ENCODE data around the gene MTOR. TPM values are rescaled to one million over a fixed set of nuclear protein-coding genes. Genes with fewer than 3 reads are reported as not detected.

Gene MTOR
- total and polyA plus RNA-seq, 2 of the 8 experiments (the other 6 are each of a cell fraction or from before 2014, with no cell fraction given) = 44.2 to 76.8 TPM

GRCh38 chr1:11178021-11179015 is 84.0 kb downstream of the MTOR start:
- Histone ChIP-seq H3K79me2 (ENCODE audit: control insufficient read depth in 1 of 2, insufficient read depth in 2 of 2, low read length in 2 of 2) (no peaks in the 10 kb centered on the region), H2BK5ac (ENCODE audit: low read depth, low read length) (no peak overlapping the region), H3K4me2 (ENCODE audit: insufficient read depth in 1 of 2, low read depth in 2 of 2, low read length in 2 of 2) (no peak overlapping the region), H3K4me3 (ENCODE audit: extremely low read depth in 1 of 4, insufficient read depth in 2 of 4, low read depth in 3 of 4, low read length in 4 of 4) (no peak overlapping the region), H3K9me3 (ENCODE audit: insufficient read depth in 2 of 2, low read depth in 1 of 2, low read length in 1 of 2) (no peaks in the 10 kb centered on the region), H3K14ac (ENCODE audit: insufficient read length) (no peak overlapping the region), H2BK120ac (replicated peaks; ENCODE audit: low read depth, low read length) (no peak overlapping the region), H2AK5ac (ENCODE audit: low read depth, low read length) (no peak overlapping the region), H3K36me3 (ENCODE audit: control insufficient read depth in 2 of 4, insufficient read depth in 4 of 4, low read length in 3 of 4) (no peaks in the 10 kb centered on the region; a peak in 2 of 8 replicates), H2BK12ac (ENCODE audit: low read depth, low read length) (no peak overlapping the region), H3K79me1 (ENCODE audit: low read depth, low read length) (no peaks in the 10 kb centered on the region; the same call in 1 of the 2 replicates), H3K4ac (replicated peaks; ENCODE audit: insufficient read length, low read depth, low read length) (no peak overlapping the region), H2BK20ac (ENCODE audit: low read length) (no peak overlapping the region), H2BK15ac (ENCODE audit: low read length) (no peak overlapping the region), H4K20me1 (replicated peaks in 1 of 2; ENCODE audit: control insufficient read depth in 1 of 2, insufficient read depth in 2 of 2, low read length in 2 of 2) (peaks cover 0 to 6% of the 10 kb centered on the region in 2 experiments), H4K5ac (ENCODE audit: insufficient read length, low read depth, low read length) (no peak overlapping the region), H3K27me3 (replicated peaks in 1 of 4; ENCODE audit: control insufficient read depth in 3 of 4, extremely low read depth in 1 of 4, insufficient read depth in 3 of 4, low read length in 3 of 4) (no peaks in the 10 kb centered on the region), H4K8ac (ENCODE audit: extremely low read depth, insufficient read depth, low read length) (no peak overlapping the region), H3K4me1 (replicated peaks in 1 of 4; ENCODE audit: control insufficient read depth in 3 of 4, insufficient read depth in 4 of 4, low read length in 3 of 4) (no peaks in the 10 kb centered on the region), H3K56ac (replicated peaks; ENCODE audit: insufficient read length, low read depth, low read length) (no peak overlapping the region), H2AFZ (ENCODE audit: low read length) (no peak overlapping the region), H3K18ac (ENCODE audit: extremely low read depth, low read length) (no peak overlapping the region), H4K91ac (replicated peaks; ENCODE audit: insufficient read length, low read length) (no peak overlapping the region), H3K9ac (replicated peaks in 1 of 4; ENCODE audit: extremely low read depth in 1 of 4, low read depth in 3 of 4, low read length in 3 of 4) (no peak overlapping the region), H3K23ac (ENCODE audit: insufficient read length) (no peak overlapping the region), H3K27ac (ENCODE audit: low read depth, low read length) (no peak overlapping the region), H3K23me2 (ENCODE audit: low read depth, low read length) (no peaks in the 10 kb centered on the region)
- FAIRE-seq = no peak
- no peak for DNase-seq (ENCODE audit: low read depth in 1 of 2, low spot score in 2 of 2)
- CTCF ChIA-PET (ENCODE audit: partially characterized antibody) = interaction anchor here (0.8 to 1.2 kb wide), 3 partner anchors 20 to 63 kb away, joined by 3 read pairs; no protein-coding TSS in a partner anchor
- POLR2A ChIA-PET (ENCODE audit: partially characterized antibody) = interaction anchor here (0.6 to 1.2 kb wide), 2 partner anchors 9 to 42 kb away, joined by 4 to 5 read pairs; no protein-coding TSS in a partner anchor
- 83% methylated on average over 7 of the region's 7 CpGs; no CpG with 5 or more reads in 1 of the 2 experiments for WGBS, 2 experiments (ENCODE audit: extremely low coverage in 1 of 2, insufficient coverage in 1 of 2, insufficient read length in 1 of 2, insufficient replicate concordance in 2 of 2, low coverage in 1 of 2, low lambda C conversion rate in 2 of 2, missing lambda C conversion rate in 1 of 2)
- TF ChIP-seq TAF1 (IDR thresholded peaks at IDR 0.05; ENCODE audit: low read depth, low read length) (no peak), NANOG (IDR thresholded peaks at IDR 0.05; ENCODE audit: insufficient read depth, low read depth, low read length, poor library complexity, severe bottlenecking) (peak; percentile 70)

Measured in H1 (cell line).